ENCODE results near the gene CDHR5. TPM values are rescaled to one million over a fixed set of nuclear protein-coding genes. Genes with fewer than 3 reads are reported as not detected.

CDHR5 gene
- total and polyA plus RNA-seq, 5 donors = 0.02 TPM; not detected in 4

- Histone ChIP-seq H3K9me3 (ENCODE audit: control insufficient read depth, low read length) (no peaks in the 10 kb centered on the region), H3K27ac (ENCODE audit: low read length) (no peak overlapping the region), H3K4me3 (ENCODE audit: low read length) (no peak overlapping the region), H3K4me1 (ENCODE audit: control insufficient read depth, insufficient read depth, low read length) (peaks cover 2% of the 10 kb centered on the region), H3K27me3 (ENCODE audit: control insufficient read depth, insufficient read depth) (no peaks in the 10 kb centered on the region)
- ATAC-seq (no peak), DNase-seq (peak in 2 of 3 donors; percentile 57 to 61)
- 77% methylated on average over 45 of the region's 45 CpGs for WGBS
- intact Hi-C loops (cut with DNase I) = no loop called here
Observed at GRCh38 chr11:607971-608659, 16.6 kb downstream of the CDHR5 start.

- no peaks in the 10 kb centered on the region for H3K9me3 ChIP-seq (ENCODE audit: control insufficient read depth, low read length)
- peaks cover 2% of the 10 kb centered on the region for H3K4me1 ChIP-seq (ENCODE audit: control insufficient read depth, insufficient read depth, low read length)
- H3K27ac ChIP-seq (ENCODE audit: low read length) = no peak overlapping the region
- no peaks in the 10 kb centered on the region for H3K27me3 ChIP-seq (ENCODE audit: control insufficient read depth, insufficient read depth)
- DNase-seq = peak in 2 of 3 donors; percentile 48 to 59
- intact Hi-C loops (cut with DNase I) = no loop called here
- 93% methylated on average over 35 of the region's 35 CpGs for WGBS
- no peak for ATAC-seq
- no peak overlapping the region for H3K4me3 ChIP-seq (ENCODE audit: low read length)
Observed at GRCh38 chr11:607020-607780, 17.6 kb downstream of the CDHR5 start.

GRCh38 chr11:606245-606644 lies 18.5 kb downstream of the CDHR5 start:
- DNase-seq = peak; percentile 73 to 87 (median 83)
- Histone ChIP-seq H3K9me3 (ENCODE audit: control insufficient read depth, low read length) (no peaks in the 10 kb centered on the region), H3K27me3 (ENCODE audit: control insufficient read depth, insufficient read depth) (no peaks in the 10 kb centered on the region), H3K4me3 (ENCODE audit: low read length) (no peak overlapping the region), H3K27ac (ENCODE audit: low read length) (no peak overlapping the region), H3K4me1 (ENCODE audit: control insufficient read depth, insufficient read depth, low read length) (peaks cover 2% of the 10 kb centered on the region)
- intact Hi-C loops (cut with DNase I) = no loop called here
- WGBS = 54% methylated on average over 19 of the region's 19 CpGs
- ATAC-seq = peak; percentile 75 to 79

- DNase-seq = peak in 2 of 3 donors; percentile 46 to 55
- 93% methylated on average over 33 of the region's 33 CpGs for WGBS
- peaks cover 2% of the 10 kb centered on the region for H3K4me1 ChIP-seq (ENCODE audit: control insufficient read depth, insufficient read depth, low read length)
- no peak overlapping the region for H3K4me3 ChIP-seq (ENCODE audit: low read length)
- no peak for ATAC-seq
- H3K9me3 ChIP-seq (ENCODE audit: control insufficient read depth, low read length) = no peaks in the 10 kb centered on the region
- H3K27ac ChIP-seq (ENCODE audit: low read length) = peak overlapping the region; percentile 1
- intact Hi-C loops (cut with DNase I) = no loop called here
- H3K27me3 ChIP-seq (ENCODE audit: control insufficient read depth, insufficient read depth) = no peaks in the 10 kb centered on the region
Observed at GRCh38 chr11:605286-606129, 19.2 kb downstream of the CDHR5 start.

- no peak for ATAC-seq
- no peak overlapping the region for H3K27ac ChIP-seq (ENCODE audit: low read length)
Observed at GRCh38 chr11:603154-603553, 21.6 kb downstream of the CDHR5 start.

GRCh38 chr11:601573-602245 lies 23.0 kb downstream of the CDHR5 start:
- no peak overlapping the region for H3K4me3 ChIP-seq (ENCODE audit: low read length)
- intact Hi-C loops (cut with DNase I) = no loop called here
- H3K27me3 ChIP-seq (ENCODE audit: control insufficient read depth, insufficient read depth) = no peaks in the 10 kb centered on the region
- H3K9me3 ChIP-seq (ENCODE audit: control insufficient read depth, low read length) = no peaks in the 10 kb centered on the region
- H3K4me1 ChIP-seq (ENCODE audit: control insufficient read depth, insufficient read depth, low read length) = peaks cover 2% of the 10 kb centered on the region
- 94% methylated on average over 23 of the region's 23 CpGs for WGBS
- DNase-seq = no peak
- ATAC-seq = no peak
- no peak overlapping the region for H3K27ac ChIP-seq (ENCODE audit: low read length)

More at GRCh38 chr11:603154-603553, 21.6 kb downstream of the CDHR5 start:
- DNase-seq = no peak
- Histone ChIP-seq H3K4me3 (ENCODE audit: low read length) (no peak overlapping the region), H3K27me3 (ENCODE audit: control insufficient read depth, insufficient read depth) (no peaks in the 10 kb centered on the region), H3K9me3 (ENCODE audit: control insufficient read depth, low read length) (no peaks in the 10 kb centered on the region), H3K4me1 (ENCODE audit: control insufficient read depth, insufficient read depth, low read length) (peaks cover 2% of the 10 kb centered on the region)
- intact Hi-C loops (cut with DNase I) = no loop called here
- 91% methylated on average over 13 of the region's 13 CpGs for WGBS

GRCh38 chr11:598005-598680 lies 26.6 kb downstream of the CDHR5 start:
- no peak overlapping the region for H3K4me3 ChIP-seq (ENCODE audit: low read length)

GRCh38 chr11:597166-597725 lies 27.5 kb downstream of the CDHR5 start:
- H3K27me3 ChIP-seq (ENCODE audit: control insufficient read depth, insufficient read depth) = no peaks in the 10 kb centered on the region
- DNase-seq = peak in 2 of 3 donors; percentile 35 to 63
- intact Hi-C loops (cut with DNase I) = no loop called here
- H3K27ac ChIP-seq (ENCODE audit: low read length) = no peak overlapping the region
- H3K9me3 ChIP-seq (ENCODE audit: control insufficient read depth, low read length) = no peaks in the 10 kb centered on the region
- ATAC-seq = peak; percentile 9 to 13
- H3K4me1 ChIP-seq (ENCODE audit: control insufficient read depth, insufficient read depth, low read length) = no peaks in the 10 kb centered on the region
- H3K4me3 ChIP-seq (ENCODE audit: low read length) = no peak overlapping the region
- WGBS = 89% methylated on average over 29 of the region's 29 CpGs

More at GRCh38 chr11:598005-598680, 26.6 kb downstream of the CDHR5 start:
- DNase-seq (peak in 1 of 3 donors; percentile 43), ATAC-seq (peak; percentile 9)
- whole genome bisulfite sequencing = 92% methylated on average over 30 of the region's 30 CpGs
- no peak overlapping the region for H3K27ac ChIP-seq (ENCODE audit: low read length)
- intact Hi-C loops (cut with DNase I) = no loop called here
- no peaks in the 10 kb centered on the region for H3K4me1 ChIP-seq (ENCODE audit: control insufficient read depth, insufficient read depth, low read length)
- H3K27me3 ChIP-seq (ENCODE audit: control insufficient read depth, insufficient read depth) = no peaks in the 10 kb centered on the region
- H3K9me3 ChIP-seq (ENCODE audit: control insufficient read depth, low read length) = no peaks in the 10 kb centered on the region

- intact Hi-C loops (cut with DNase I) = no loop called here
- no peaks in the 10 kb centered on the region for H3K4me1 ChIP-seq (ENCODE audit: control insufficient read depth, insufficient read depth, low read length)
- WGBS = 87% methylated on average over 10 of the region's 10 CpGs
Observed at GRCh38 chr11:596374-596773, 28.4 kb downstream of the CDHR5 start.

GRCh38 chr11:595400-595799 lies 29.4 kb downstream of the CDHR5 start:
- WGBS = 91% methylated on average over 10 of the region's 10 CpGs
- Histone ChIP-seq H3K4me1 (ENCODE audit: control insufficient read depth, insufficient read depth, low read length) (no peaks in the 10 kb centered on the region), H3K27me3 (ENCODE audit: control insufficient read depth, insufficient read depth) (no peaks in the 10 kb centered on the region), H3K27ac (ENCODE audit: low read length) (no peak overlapping the region), H3K4me3 (ENCODE audit: low read length) (no peak overlapping the region), H3K9me3 (ENCODE audit: control insufficient read depth, low read length) (no peaks in the 10 kb centered on the region)
- DNase-seq (peak in 1 of 3 donors; percentile 32), ATAC-seq (peak in 1 of 2 donors; percentile 4)
- intact Hi-C loops (cut with DNase I) = no loop called here

More at GRCh38 chr11:596374-596773, 28.4 kb downstream of the CDHR5 start:
- Histone ChIP-seq H3K4me3 (ENCODE audit: low read length) (no peak overlapping the region), H3K27me3 (ENCODE audit: control insufficient read depth, insufficient read depth) (no peaks in the 10 kb centered on the region), H3K9me3 (ENCODE audit: control insufficient read depth, low read length) (no peaks in the 10 kb centered on the region), H3K27ac (ENCODE audit: low read length) (no peak overlapping the region)
- DNase-seq (peak in 1 of 3 donors; percentile 21), ATAC-seq (no peak)

Data from right cardiac atrium (tissue), 5 donors.